Cardiac muscle cell (in vitro differentiated cells and primary cell): ENCODE measurements around the gene DENND11. TPM values are rescaled to one million over a fixed set of nuclear protein-coding genes. Genes with fewer than 3 reads are reported as not detected.

Source experiments
- DNase-seq, 2 donors: peaks; one replicate each; pipeline versions ENCODE4 v3.0.0 to v3.0.0-alpha.2; 2010 to 2017; ENCODE audit warnings: low read depth in 1 of 2, low spot score in 1 of 2
- H3K27ac ChIP-seq: fragments of 200-600 bp; sonication (generic); 2 replicates; pipeline ENCODE4 v1.5.1; 2016
- H3K27me3 ChIP-seq: fragments of 200-600 bp; sonication (generic); 2 replicates; pipeline ENCODE4 v1.6.0; 2016; ENCODE audit warnings: control low read depth
- H3K36me3 ChIP-seq: fragments of 200-600 bp; sonication (generic); 2 replicates; pipeline ENCODE4 v1.5.1; 2016; ENCODE audit warnings: control low read depth
- H3K4me1 ChIP-seq: fragments of 200-600 bp; sonication (generic); 2 replicates; pipeline ENCODE4 v1.8.1; 2017; ENCODE audit warnings: low read depth, mild to moderate bottlenecking, mixed run types
- H3K4me3 ChIP-seq: fragments of 200-600 bp; sonication (generic); 2 replicates; pipeline ENCODE4 v1.5.1; 2016; ENCODE audit warnings: mild to moderate bottlenecking
- H3K9me3 ChIP-seq: fragments of 200-600 bp; sonication (generic); 2 replicates; pipeline ENCODE4 v1.5.1; 2017; ENCODE audit warnings: low read depth, mild to moderate bottlenecking, control low read depth
- polyA plus RNA-seq: library from polyadenylated mRNA; unstranded; fragments of >200 nt; fragmentation: Nextera tagmentation; extraction: Ambion mirVana; gene quantifications from 2 replicates; pipeline ENCODE4 v1.2.1, GENCODE V29; 2016
- total RNA-seq: library from RNA; depleted of rRNA; stranded (reverse); fragments of >200 nt; gene quantifications from 2 replicates; pipeline ENCODE4 v1.2.3, GENCODE V29; 2016
- TF ChIP-seq, protein P1 (sequence below): IDR thresholded peaks from 2 replicates; pipeline ENCODE4 v1.5.1; 2012; ENCODE audit warnings: low read depth, mild to moderate bottlenecking, low read length

Gene DENND11
- total and polyA plus RNA-seq, 2 experiments from 2014 or later, result 5.0 to 15.5 TPM

GRCh38 chr7:141688043-141688442, 13.9 kb downstream of the DENND11 start:
- TF ChIP-seq, protein P1, sequence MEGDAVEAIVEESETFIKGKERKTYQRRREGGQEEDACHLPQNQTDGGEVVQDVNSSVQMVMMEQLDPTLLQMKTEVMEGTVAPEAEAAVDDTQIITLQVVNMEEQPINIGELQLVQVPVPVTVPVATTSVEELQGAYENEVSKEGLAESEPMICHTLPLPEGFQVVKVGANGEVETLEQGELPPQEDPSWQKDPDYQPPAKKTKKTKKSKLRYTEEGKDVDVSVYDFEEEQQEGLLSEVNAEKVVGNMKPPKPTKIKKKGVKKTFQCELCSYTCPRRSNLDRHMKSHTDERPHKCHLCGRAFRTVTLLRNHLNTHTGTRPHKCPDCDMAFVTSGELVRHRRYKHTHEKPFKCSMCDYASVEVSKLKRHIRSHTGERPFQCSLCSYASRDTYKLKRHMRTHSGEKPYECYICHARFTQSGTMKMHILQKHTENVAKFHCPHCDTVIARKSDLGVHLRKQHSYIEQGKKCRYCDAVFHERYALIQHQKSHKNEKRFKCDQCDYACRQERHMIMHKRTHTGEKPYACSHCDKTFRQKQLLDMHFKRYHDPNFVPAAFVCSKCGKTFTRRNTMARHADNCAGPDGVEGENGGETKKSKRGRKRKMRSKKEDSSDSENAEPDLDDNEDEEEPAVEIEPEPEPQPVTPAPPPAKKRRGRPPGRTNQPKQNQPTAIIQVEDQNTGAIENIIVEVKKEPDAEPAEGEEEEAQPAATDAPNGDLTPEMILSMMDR, result no peak
- Histone ChIP-seq H3K27ac (no peak overlapping the region), H3K4me3 (no peak overlapping the region), H3K4me1 (peaks cover 3% of the 10 kb centered on the region), H3K27me3 (no peaks in the 10 kb centered on the region), H3K9me3 (no peaks in the 10 kb centered on the region), H3K36me3 (peaks cover 17% of the 10 kb centered on the region)
- no peak for DNase-seq

GRCh38 chr7:141686670-141687069, 15.3 kb downstream of the DENND11 start:
- Histone ChIP-seq H3K4me3 (no peak overlapping the region), H3K9me3 (no peaks in the 10 kb centered on the region), H3K27ac (no peak overlapping the region), H3K36me3 (peaks cover 17% of the 10 kb centered on the region), H3K4me1 (peaks cover under 1% of the 10 kb centered on the region), H3K27me3 (no peaks in the 10 kb centered on the region)
- DNase-seq, result no peak
- TF ChIP-seq, protein P1, result no peak

- TF ChIP-seq, protein P1, result no peak
- Histone ChIP-seq H3K4me1 (no peaks in the 10 kb centered on the region), H3K27me3 (no peaks in the 10 kb centered on the region), H3K36me3 (peaks cover 17% of the 10 kb centered on the region), H3K4me3 (no peak overlapping the region), H3K9me3 (no peaks in the 10 kb centered on the region), H3K27ac (no peak overlapping the region)
- no peak for DNase-seq
These were observed 15.9 kb downstream of the DENND11 start for GRCh38 chr7:141686074-141686473.

DNA sequence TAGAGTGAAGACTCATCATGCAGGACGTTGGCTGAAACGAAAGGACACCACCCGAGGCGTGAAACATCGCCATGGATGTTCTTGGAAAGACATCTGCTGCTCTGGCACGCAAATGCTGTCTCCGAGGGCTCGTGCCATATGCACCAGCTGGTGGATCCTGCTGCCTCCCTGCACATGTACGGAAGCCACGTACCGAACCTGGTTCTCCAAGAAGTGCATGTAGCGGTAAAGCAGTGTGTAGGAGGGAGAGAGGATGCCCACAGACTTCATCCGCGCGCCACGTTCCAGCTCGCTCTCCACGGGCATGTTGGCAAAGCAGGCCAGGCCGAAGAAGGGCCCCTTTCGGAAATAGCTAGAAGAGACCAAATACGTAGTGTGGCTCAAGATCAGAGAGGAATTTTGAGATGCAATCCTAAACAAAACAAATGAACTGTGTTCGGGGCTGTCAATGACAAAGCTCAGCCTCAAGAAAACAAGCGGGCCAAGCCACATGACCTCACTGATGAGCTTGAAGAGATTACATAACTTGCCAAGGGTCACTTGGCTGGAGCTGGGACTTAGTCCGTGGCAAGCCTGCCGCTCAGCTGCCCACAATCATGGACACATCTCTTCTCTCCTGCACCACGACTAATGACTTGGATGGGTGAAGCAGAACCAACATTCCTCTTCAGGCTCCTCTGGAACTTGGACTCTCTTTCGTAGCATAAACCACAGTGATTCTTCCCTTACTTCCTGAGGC, 16.5 kb downstream of the DENND11 start:
- H3K36me3 ChIP-seq, result peaks cover 17% of the 10 kb centered on the region
- no peaks in the 10 kb centered on the region for H3K4me1 ChIP-seq
- TF ChIP-seq, protein P1, result no peak
- no peak overlapping the region for H3K27ac ChIP-seq
- no peaks in the 10 kb centered on the region for H3K9me3 ChIP-seq
- H3K27me3 ChIP-seq, result no peaks in the 10 kb centered on the region
- DNase-seq, result no peak
- no peak overlapping the region for H3K4me3 ChIP-seq

- no peaks in the 10 kb centered on the region for H3K4me1 ChIP-seq
- H3K4me3 ChIP-seq, result no peak overlapping the region
- H3K9me3 ChIP-seq, result no peaks in the 10 kb centered on the region
- peaks cover 3% of the 10 kb centered on the region for H3K36me3 ChIP-seq
- TF ChIP-seq, protein P1, result no peak
- no peak for DNase-seq
- no peaks in the 10 kb centered on the region for H3K27me3 ChIP-seq
- H3K27ac ChIP-seq, result no peak overlapping the region
These were observed 23.0 kb downstream of the DENND11 start for GRCh38 chr7:141679014-141679413.
